ENCODE measurements around the gene CDO1.
"Not testable (repeated sequence)": the region's sequence is repeated elsewhere in the genome, so short reads cannot be mapped to it uniquely, and the experiment has no call there.

Gene CDO1

GRCh38 chr5:115829913-115830312, 13.5 kb upstream of the CDO1 start:
- no peak for DNase-seq (ENCODE audit: low spot score)

GRCh38 chr5:115825948-115826347, 9.5 kb upstream of the CDO1 start:
- DNase-seq (ENCODE audit: low spot score) = no peak

- not testable (repeated sequence) for DNase-seq (ENCODE audit: low spot score)
These were observed 8.5 kb upstream of the CDO1 start for GRCh38 chr5:115824983-115825382.

GRCh38 chr5:115820846-115821245, 4.4 kb upstream of the CDO1 start:
- no peak for DNase-seq (ENCODE audit: low spot score)

GRCh38 chr5:115818821-115819220, 2.4 kb upstream of the CDO1 start:
- DNase-seq (ENCODE audit: low spot score) = no peak

GRCh38 chr5:115817386-115817785, 927 bp upstream of the CDO1 start:
- DNase-seq (ENCODE audit: low spot score) = no peak

- no peak for DNase-seq (ENCODE audit: low spot score)
These were observed 700 bp downstream of the CDO1 start for GRCh38 chr5:115815693-115816225.

GRCh38 chr5:115815006-115815692, 1.3 kb downstream of the CDO1 start:
- no peak for DNase-seq (ENCODE audit: low spot score)

GRCh38 chr5:115813719-115814118, 2.7 kb downstream of the CDO1 start:
- DNase-seq (ENCODE audit: low spot score) = no peak

- no peak for DNase-seq (ENCODE audit: low spot score)
These were observed 4.1 kb downstream of the CDO1 start for GRCh38 chr5:115812372-115812771.

GRCh38 chr5:115811406-115811805, 5.1 kb downstream of the CDO1 start:
- DNase-seq (ENCODE audit: low spot score) = no peak

- no peak for DNase-seq (ENCODE audit: low spot score)
These were observed 5.7 kb downstream of the CDO1 start for GRCh38 chr5:115810761-115811160.

- DNase-seq (ENCODE audit: low spot score) = no peak
These were observed 6.5 kb downstream of the CDO1 start for GRCh38 chr5:115809946-115810345.

GRCh38 chr5:115808066-115808465, 8.4 kb downstream of the CDO1 start:
- not testable (repeated sequence) for DNase-seq (ENCODE audit: low spot score)

GRCh38 chr5:115807654-115808052, 8.8 kb downstream of the CDO1 start:
- no peak for DNase-seq (ENCODE audit: low spot score)

- no peak for DNase-seq (ENCODE audit: low spot score)
These were observed 9.3 kb downstream of the CDO1 start for GRCh38 chr5:115806986-115807653.

GRCh38 chr5:115801984-115802383, 14.5 kb downstream of the CDO1 start:
- DNase-seq (ENCODE audit: low spot score) = no peak

- no peak for DNase-seq (ENCODE audit: low spot score)
These were observed 15.3 kb downstream of the CDO1 start for GRCh38 chr5:115801152-115801551.

- no peak for DNase-seq (ENCODE audit: low spot score)
These were observed 16.4 kb downstream of the CDO1 start for GRCh38 chr5:115800108-115800507.

- DNase-seq (ENCODE audit: low spot score) = no peak
These were observed 18.2 kb downstream of the CDO1 start for GRCh38 chr5:115798252-115798651.

- DNase-seq (ENCODE audit: low spot score) = no peak
These were observed 19.8 kb downstream of the CDO1 start for GRCh38 chr5:115796656-115797055.

- DNase-seq (ENCODE audit: low spot score) = no peak
These were observed 20.8 kb downstream of the CDO1 start for GRCh38 chr5:115795700-115796099.

- DNase-seq (ENCODE audit: low spot score) = no peak
These were observed 28.0 kb downstream of the CDO1 start for GRCh38 chr5:115788440-115788839.

GRCh38 chr5:115787426-115787825, 29.0 kb downstream of the CDO1 start:
- no peak for DNase-seq (ENCODE audit: low spot score)
